ENCODE measurements around the gene MAP3K5.

MAP3K5 gene

DNA sequence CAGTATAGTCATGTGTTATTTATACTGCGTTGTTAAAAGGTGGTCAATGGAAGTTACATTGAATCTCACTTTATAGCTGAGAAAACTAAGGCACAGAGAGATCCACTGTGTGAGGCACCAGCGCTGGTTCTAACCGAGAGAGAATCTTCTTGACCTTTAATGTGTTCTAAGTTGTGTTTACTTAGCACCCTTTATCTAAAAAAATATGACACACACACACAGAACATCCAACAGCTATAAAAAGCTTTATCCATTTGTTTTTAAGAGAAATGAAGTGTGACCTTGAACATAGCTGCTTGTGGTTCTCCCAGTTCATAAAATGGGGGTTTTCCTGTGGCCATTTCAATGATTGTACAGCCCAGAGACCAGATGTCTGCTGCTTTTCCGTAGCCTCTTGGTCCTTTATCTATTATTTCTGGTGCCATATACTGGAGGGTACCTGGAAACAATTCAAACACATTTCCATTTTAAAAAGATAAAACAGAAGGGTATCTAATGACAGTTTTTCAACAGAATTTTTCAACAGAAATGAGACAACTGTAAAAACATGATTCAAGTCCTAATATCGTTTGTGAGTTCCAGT lies 187.3 kb downstream of the MAP3K5 start:
- TF ChIP-seq, protein P1, sequence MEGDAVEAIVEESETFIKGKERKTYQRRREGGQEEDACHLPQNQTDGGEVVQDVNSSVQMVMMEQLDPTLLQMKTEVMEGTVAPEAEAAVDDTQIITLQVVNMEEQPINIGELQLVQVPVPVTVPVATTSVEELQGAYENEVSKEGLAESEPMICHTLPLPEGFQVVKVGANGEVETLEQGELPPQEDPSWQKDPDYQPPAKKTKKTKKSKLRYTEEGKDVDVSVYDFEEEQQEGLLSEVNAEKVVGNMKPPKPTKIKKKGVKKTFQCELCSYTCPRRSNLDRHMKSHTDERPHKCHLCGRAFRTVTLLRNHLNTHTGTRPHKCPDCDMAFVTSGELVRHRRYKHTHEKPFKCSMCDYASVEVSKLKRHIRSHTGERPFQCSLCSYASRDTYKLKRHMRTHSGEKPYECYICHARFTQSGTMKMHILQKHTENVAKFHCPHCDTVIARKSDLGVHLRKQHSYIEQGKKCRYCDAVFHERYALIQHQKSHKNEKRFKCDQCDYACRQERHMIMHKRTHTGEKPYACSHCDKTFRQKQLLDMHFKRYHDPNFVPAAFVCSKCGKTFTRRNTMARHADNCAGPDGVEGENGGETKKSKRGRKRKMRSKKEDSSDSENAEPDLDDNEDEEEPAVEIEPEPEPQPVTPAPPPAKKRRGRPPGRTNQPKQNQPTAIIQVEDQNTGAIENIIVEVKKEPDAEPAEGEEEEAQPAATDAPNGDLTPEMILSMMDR (IDR thresholded peaks at IDR 0.05), result no peak
- no peak overlapping the region for H3K4me3 ChIP-seq
- DNase-seq, result no peak
- H3K9me3 ChIP-seq, result no peaks in the 10 kb centered on the region
- H3K27ac ChIP-seq, result peak overlapping the region; percentile 20 to 29
- intact Hi-C loops (cut with DNase I; ENCODE audit: low total_unique reads), result no loop called here
- H3K27me3 ChIP-seq, result no peaks in the 10 kb centered on the region
- peaks cover 4 to 24% (median 12%) of the 10 kb centered on the region in 3 donors for H3K36me3 ChIP-seq
- H3K4me1 ChIP-seq, result peaks cover 0 to 61% (median 38%) of the 10 kb centered on the region in 4 donors

DNA sequence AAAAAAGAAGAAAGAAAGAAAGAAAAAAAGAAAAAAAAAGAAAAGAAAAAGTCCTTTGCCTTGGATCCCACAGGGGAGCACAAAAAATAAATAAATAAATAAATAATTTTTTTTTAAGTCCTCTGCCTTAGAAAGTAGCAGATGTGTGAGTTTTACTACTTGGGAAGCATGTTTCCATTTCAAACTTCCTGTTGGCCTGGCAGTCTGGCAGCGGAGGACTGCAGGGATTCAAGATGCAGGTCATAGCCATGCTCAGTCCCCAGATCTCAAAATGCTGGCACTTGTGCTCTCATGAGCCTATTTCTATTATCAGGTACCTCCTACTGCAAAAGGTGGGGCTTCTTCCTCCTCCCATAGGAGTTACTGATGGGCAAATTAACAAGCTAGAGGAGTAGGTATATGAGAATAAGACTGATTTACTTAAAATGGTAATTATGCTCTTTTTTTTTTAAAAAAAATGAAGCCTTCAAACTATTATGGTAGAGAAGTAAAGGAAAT lies 187.9 kb downstream of the MAP3K5 start:
- Histone ChIP-seq H3K4me1 (peaks cover 3 to 61% (median 38%) of the 10 kb centered on the region in 4 donors), H3K27ac (peak overlapping the region in 1 of 2 donors; percentile 20), H3K27me3 (no peaks in the 10 kb centered on the region), H3K9me3 (no peaks in the 10 kb centered on the region), H3K36me3 (peaks cover 4 to 24% (median 12%) of the 10 kb centered on the region in 3 donors), H3K4me3 (no peak overlapping the region)
- intact Hi-C loops (cut with DNase I; ENCODE audit: low total_unique reads), result no loop called here
- TF ChIP-seq, protein P1 (IDR thresholded peaks at IDR 0.05), result no peak
- peak in 1 of 2 donors; percentile 38 for DNase-seq

DNA sequence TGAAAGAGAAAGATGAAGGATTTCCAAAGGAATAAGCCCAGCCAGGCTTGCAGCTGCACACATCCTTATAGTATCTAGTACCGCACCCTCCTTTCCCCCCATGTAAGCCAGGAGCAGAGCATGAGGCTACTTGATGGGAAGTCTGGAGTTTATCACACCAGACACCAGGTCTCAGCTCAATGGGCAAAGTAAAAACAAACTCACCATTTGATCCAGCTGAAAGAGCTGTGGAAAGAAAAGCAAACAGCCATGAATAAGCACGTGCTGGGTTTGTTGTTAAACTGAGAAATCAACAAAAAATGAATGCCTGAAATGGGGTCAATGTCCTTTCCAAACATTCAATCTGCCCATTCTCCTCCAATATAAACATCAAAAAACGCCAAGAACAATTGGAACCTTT lies 191.5 kb downstream of the MAP3K5 start:
- no peaks in the 10 kb centered on the region for H3K27me3 ChIP-seq
- H3K4me1 ChIP-seq, result peaks cover 3 to 46% (median 29%) of the 10 kb centered on the region in 4 donors
- no peak overlapping the region for H3K4me3 ChIP-seq
- no peak for DNase-seq
- H3K36me3 ChIP-seq, result peaks cover 12 to 41% (median 14%) of the 10 kb centered on the region in 3 donors
- TF ChIP-seq, protein P1 (IDR thresholded peaks at IDR 0.05), result no peak
- no peaks in the 10 kb centered on the region for H3K9me3 ChIP-seq
- peak overlapping the region; percentile 51 to 68 for H3K27ac ChIP-seq
- intact Hi-C loops (cut with DNase I; ENCODE audit: low total_unique reads), result no loop called here

- no peak for DNase-seq
- no peaks in the 10 kb centered on the region for H3K9me3 ChIP-seq
- H3K27me3 ChIP-seq, result no peaks in the 10 kb centered on the region
- H3K4me1 ChIP-seq, result peaks cover 3 to 40% (median 30%) of the 10 kb centered on the region in 4 donors
- intact Hi-C loops (cut with DNase I; ENCODE audit: low total_unique reads), result no loop called here
- peaks cover 14 to 40% (median 23%) of the 10 kb centered on the region in 3 donors for H3K36me3 ChIP-seq
- TF ChIP-seq, protein P1 (IDR thresholded peaks at IDR 0.05), result no peak
- H3K27ac ChIP-seq, result peak overlapping the region; percentile 51 to 68
- no peak overlapping the region for H3K4me3 ChIP-seq
These were observed 192.8 kb downstream of the MAP3K5 start for GRCh38 chr6:136599329-136600011.

GRCh38 chr6:136598048-136598447 lies 194.2 kb downstream of the MAP3K5 start:
- TF ChIP-seq, protein P1 (IDR thresholded peaks at IDR 0.05), result no peak
- DNase-seq, result no peak
- Histone ChIP-seq H3K27me3 (no peaks in the 10 kb centered on the region), H3K4me1 (peaks cover 3 to 49% (median 36%) of the 10 kb centered on the region in 4 donors), H3K27ac (peak overlapping the region in 1 of 2 donors; percentile 31), H3K4me3 (no peak overlapping the region), H3K36me3 (peaks cover 11 to 30% (median 15%) of the 10 kb centered on the region in 3 donors), H3K9me3 (no peaks in the 10 kb centered on the region)
- intact Hi-C loops (cut with DNase I; ENCODE audit: low total_unique reads), result no loop called here
